NCI-H774 (cell line): ENCODE measurements around the gene SSNA1.

ENCODE experiments used
- DNase-seq: peaks from one replicate; lab custom pipeline; 2025; lab: John Stamatoyannopoulos, UW

SSNA1 gene

GRCh38 chr9:137188490-137189296, at the start of gene SSNA1, which contains the start of gene ANAPC2:
Gene SSNA1, plus strand, starts transcription at chr9:137188676. Its CDS starts 51 bp downstream, at chr9:137188727.
Gene ANAPC2, minus strand, starts transcription at chr9:137188560. Its CDS starts 28 bp downstream, at chr9:137188532.
- DNase-seq: peak; percentile 96

GRCh38 chr9:137138722-137139467, 49.6 kb upstream of the SSNA1 start, which contains the start of gene GRIN1:
Gene GRIN1, plus strand, starts transcription at chr9:137139154. Its CDS starts 333 bp downstream, at chr9:137139487.
- no peak for DNase-seq

GRCh38 chr9:137139468-137140150, 48.9 kb upstream of the SSNA1 start:
- DNase-seq: no peak

- DNase-seq: no peak
Measured at GRCh38 chr9:137140151-137141012, 48.1 kb upstream of the SSNA1 start.

GRCh38 chr9:137141050-137141810, 47.2 kb upstream of the SSNA1 start:
- DNase-seq: no peak

- DNase-seq: no peak
Measured at GRCh38 chr9:137141976-137142936, 46.2 kb upstream of the SSNA1 start.

- DNase-seq: no peak
Measured at GRCh38 chr9:137143459-137143858, 45.0 kb upstream of the SSNA1 start.

GRCh38 chr9:137145731-137146526, 42.5 kb upstream of the SSNA1 start:
- no peak for DNase-seq

- DNase-seq: no peak
Measured at GRCh38 chr9:137146527-137146918, 42.0 kb upstream of the SSNA1 start.

- DNase-seq: no peak
Measured at GRCh38 chr9:137147091-137147792, 41.2 kb upstream of the SSNA1 start.

- no peak for DNase-seq
Measured at GRCh38 chr9:137147793-137148160, 40.7 kb upstream of the SSNA1 start.

- no peak for DNase-seq
Measured at GRCh38 chr9:137148242-137148641, 40.2 kb upstream of the SSNA1 start.

- DNase-seq: no peak
Measured at GRCh38 chr9:137148661-137149060, 39.8 kb upstream of the SSNA1 start.

- no peak for DNase-seq
Measured at GRCh38 chr9:137149363-137149762, 39.1 kb upstream of the SSNA1 start.

- DNase-seq: peak; percentile 100
Measured at GRCh38 chr9:137149942-137150616, 38.4 kb upstream of the SSNA1 start.

GRCh38 chr9:137150617-137151457, 37.6 kb upstream of the SSNA1 start:
- DNase-seq: peak; percentile 100
